ENCODE results near the gene IGF2BP2.
"Not testable (repeated sequence)": the region's sequence is repeated elsewhere in the genome, so short reads cannot be mapped to it uniquely, and the experiment has no call there.

Gene IGF2BP2

GRCh38 chr3:185838417-185838989 lies 13.7 kb upstream of the IGF2BP2 start:
- not testable (repeated sequence) for DNase-seq (ENCODE audit: low read depth in 2 of 2)

- no peak for DNase-seq (ENCODE audit: low read depth in 2 of 2)
These were observed 12.6 kb upstream of the IGF2BP2 start for GRCh38 chr3:185837414-185837813.

GRCh38 chr3:185831990-185832389 lies 7.1 kb upstream of the IGF2BP2 start:
- no peak for DNase-seq (ENCODE audit: low read depth in 2 of 2)

GRCh38 chr3:185831195-185831594 lies 6.4 kb upstream of the IGF2BP2 start:
- DNase-seq (ENCODE audit: low read depth in 2 of 2) = no peak

GRCh38 chr3:185830018-185830797 lies 5.4 kb upstream of the IGF2BP2 start:
- DNase-seq (ENCODE audit: low read depth in 2 of 2) = no peak

- no peak for DNase-seq (ENCODE audit: low read depth in 2 of 2)
These were observed 3.9 kb upstream of the IGF2BP2 start for GRCh38 chr3:185828755-185829154.

GRCh38 chr3:185827595-185828344 lies 2.9 kb upstream of the IGF2BP2 start:
- DNase-seq (ENCODE audit: low read depth in 2 of 2) = no peak

GRCh38 chr3:185825639-185826481 lies 1.0 kb upstream of the IGF2BP2 start:
- DNase-seq (ENCODE audit: low read depth in 2 of 2) = peak in 1 of 2 donors; percentile 19

- no peak for DNase-seq (ENCODE audit: low read depth in 2 of 2)
These were observed 514 bp downstream of the IGF2BP2 start for GRCh38 chr3:185824051-185825005.

- DNase-seq (ENCODE audit: low read depth in 2 of 2) = no peak
These were observed 1.5 kb downstream of the IGF2BP2 start for GRCh38 chr3:185823078-185824044.

- no peak for DNase-seq (ENCODE audit: low read depth in 2 of 2)
These were observed 2.4 kb downstream of the IGF2BP2 start for GRCh38 chr3:185822221-185823000.

GRCh38 chr3:185820973-185821758 lies 3.7 kb downstream of the IGF2BP2 start:
- no peak for DNase-seq (ENCODE audit: low read depth in 2 of 2)

GRCh38 chr3:185818267-185818875 lies 6.5 kb downstream of the IGF2BP2 start:
- DNase-seq (ENCODE audit: low read depth in 2 of 2) = no peak

GRCh38 chr3:185815391-185816282 lies 9.2 kb downstream of the IGF2BP2 start:
- DNase-seq (ENCODE audit: low read depth in 2 of 2) = no peak

GRCh38 chr3:185813691-185814215 lies 11.1 kb downstream of the IGF2BP2 start:
- DNase-seq (ENCODE audit: low read depth in 2 of 2) = no peak

- no peak for DNase-seq (ENCODE audit: low read depth in 2 of 2)
These were observed 11.6 kb downstream of the IGF2BP2 start for GRCh38 chr3:185813205-185813604.
